Psoas muscle (tissue), 8 donors: Measurements from ENCODE around the gene PSMB9. TPM values are rescaled to one million over a fixed set of nuclear protein-coding genes. Genes with fewer than 3 reads are reported as not detected.
A peak's percentile ranks its signal among the peaks of the same experiment; 100 is the strongest.

ENCODE experiments used
- ATAC-seq, 4 donors: fragments of 200-7000 bp; cut with Tn5 transposase; one replicate each; pipeline ENCODE4 v1.9.1; 2020; ENCODE audit warnings: moderate library complexity in 3 of 4, mild to moderate bottlenecking in 2 of 4
- DNase-seq, 2 donors: peaks; one replicate each; pipeline ENCODE4 v3.0.0-alpha.2; 2020
- H3K27ac ChIP-seq: fragments of 200-600 bp; one replicate; pipeline ENCODE4 v1.8.0; 2022
- H3K27me3 ChIP-seq, 3 donors: fragments of 200-600 bp in 1 of 3; one replicate each; pipeline versions ENCODE4 v1.6.1 to v1.8.0; 2013 to 2022; ENCODE audit warnings: low read length in 2 of 3, mild to moderate bottlenecking in 2 of 3, moderate library complexity in 1 of 3; ENCODE audit not compliant: insufficient read depth in 3 of 3
- H3K36me3 ChIP-seq, 2 donors: fragments of 200-600 bp in 1 of 2; one replicate each; pipeline versions ENCODE4 v1.6.1 to v1.8.0; 2013 to 2022; ENCODE audit warnings: low read depth in 1 of 2, mild to moderate bottlenecking in 1 of 2, moderate library complexity in 1 of 2; ENCODE audit not compliant: insufficient read depth in 1 of 2
- H3K4me1 ChIP-seq: fragments of 200-600 bp; one replicate; pipeline ENCODE4 v1.8.0; 2022
- H3K4me3 ChIP-seq: fragments of 200-600 bp; one replicate; pipeline ENCODE4 v1.8.0; 2022; ENCODE audit warnings: mild to moderate bottlenecking
- H3K9me3 ChIP-seq: fragments of 200-600 bp; one replicate; pipeline ENCODE4 v1.8.0; 2022
- WGBS, 3 donors: extraction: QIAGEN DNeasy Blood & Tissue Kit; methylation state at CpG; one replicate each; pipeline versions ENCODE4 v1.1.6 to v1.1.7; 2013; 5-methylcytosine and 5-hydroxymethylcytosine counted together
- intact Hi-C, 2 donors: fragments of 100-400 bp; cut with DNase I; formaldehyde crosslinking; loops; one replicate each; pipeline versions ENCODE4 v1.11.0 to v1.14.2; 2022
- polyA plus RNA-seq, 3 donors: library from polyadenylated mRNA; stranded (reverse); fragments of 200-250 nt; gene quantifications; one replicate each; pipeline ENCODE4 v1.2.3, GENCODE V29; 2013
- total RNA-seq, 4 donors: library from RNA; stranded (reverse); fragmentation: NEBNext Ultra II Directional in 2 of 4; extraction: Animal tissue kit (Norgen Biotek cat#: 25700) in 2 of 4; gene quantifications; one replicate each; pipeline versions ENCODE4 v1.2.1 to v1.2.4, GENCODE V29; 2021 to 2023
- TF ChIP-seq, protein P1 (sequence below): fragments of 200-600 bp; IDR thresholded peaks from one replicate; pipeline ENCODE4 v1.8.0; 2022; ENCODE audit warnings: antibody characterized with exemption
- donor health status: healthy with polysubstance abuse.
- donor health status: DM: no; HTN: no; CAD: no; lungs with moderate emphysema.
- donor health status: Bipolar disorder and iron deficiency.
- donor health status: healthy.
- donor health status: DM: yes; HTN: yes; CAD: no.
- donor health status: DM: no; HTN: no; CAD: no.
- donor health status: DM: no; HTN: no; CAD: no.
- donor health status: DM: yes; HTN: yes; CAD: no.

PSMB9 gene
- total and polyA plus RNA-seq, 7 donors = 6.6 to 18.0 (median 10.1) TPM

DNA sequence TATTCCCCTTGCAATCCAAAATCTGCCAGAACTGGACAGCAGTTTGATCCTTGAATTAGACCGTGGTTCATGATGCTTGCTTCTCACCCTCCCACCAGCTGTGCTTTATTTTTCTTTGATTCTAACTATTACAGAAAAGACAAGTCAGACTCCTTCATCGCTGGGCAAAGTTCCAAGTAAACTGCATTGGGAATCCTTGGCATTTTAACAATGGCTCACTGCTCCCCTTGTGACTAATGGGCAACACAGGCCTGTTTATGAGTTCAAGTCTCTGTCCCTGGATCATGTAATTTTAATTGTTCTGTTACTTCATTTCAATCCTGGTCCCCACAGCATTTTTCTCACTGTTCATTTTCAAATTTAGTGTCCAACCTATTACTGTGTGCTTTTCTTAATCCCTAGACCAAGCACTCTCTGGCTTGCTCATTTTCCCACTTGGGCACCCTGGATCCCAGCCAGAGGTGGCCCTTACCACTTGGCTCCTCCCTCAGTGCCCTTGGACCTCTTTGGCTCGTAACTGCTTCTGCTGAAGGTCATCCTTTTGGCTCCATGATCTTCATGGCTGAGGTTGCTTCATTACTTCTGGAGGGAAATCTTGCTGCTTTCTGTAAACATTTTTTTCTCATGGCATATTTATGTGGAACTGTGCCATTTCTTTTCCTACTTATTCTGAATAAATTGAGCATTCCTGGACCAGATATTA is 32.8 kb downstream of the PSMB9 start:
- no peaks in the 10 kb centered on the region for H3K36me3 ChIP-seq
- intact Hi-C loops = loop anchor here (2.0 to 5.0 kb wide), 4 partner anchors 45 to 98 kb away; partner anchors contain the start of gene HLA-DMA (in 1 of the 2)
- ATAC-seq (no peak), DNase-seq (peak in 1 of 2 donors; percentile 27)
- no peaks in the 10 kb centered on the region for H3K27me3 ChIP-seq
- TF ChIP-seq, protein P1, sequence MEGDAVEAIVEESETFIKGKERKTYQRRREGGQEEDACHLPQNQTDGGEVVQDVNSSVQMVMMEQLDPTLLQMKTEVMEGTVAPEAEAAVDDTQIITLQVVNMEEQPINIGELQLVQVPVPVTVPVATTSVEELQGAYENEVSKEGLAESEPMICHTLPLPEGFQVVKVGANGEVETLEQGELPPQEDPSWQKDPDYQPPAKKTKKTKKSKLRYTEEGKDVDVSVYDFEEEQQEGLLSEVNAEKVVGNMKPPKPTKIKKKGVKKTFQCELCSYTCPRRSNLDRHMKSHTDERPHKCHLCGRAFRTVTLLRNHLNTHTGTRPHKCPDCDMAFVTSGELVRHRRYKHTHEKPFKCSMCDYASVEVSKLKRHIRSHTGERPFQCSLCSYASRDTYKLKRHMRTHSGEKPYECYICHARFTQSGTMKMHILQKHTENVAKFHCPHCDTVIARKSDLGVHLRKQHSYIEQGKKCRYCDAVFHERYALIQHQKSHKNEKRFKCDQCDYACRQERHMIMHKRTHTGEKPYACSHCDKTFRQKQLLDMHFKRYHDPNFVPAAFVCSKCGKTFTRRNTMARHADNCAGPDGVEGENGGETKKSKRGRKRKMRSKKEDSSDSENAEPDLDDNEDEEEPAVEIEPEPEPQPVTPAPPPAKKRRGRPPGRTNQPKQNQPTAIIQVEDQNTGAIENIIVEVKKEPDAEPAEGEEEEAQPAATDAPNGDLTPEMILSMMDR = no peak
- no peak overlapping the region for H3K4me3 ChIP-seq
- H3K9me3 ChIP-seq = no peaks in the 10 kb centered on the region
- no peaks in the 10 kb centered on the region for H3K4me1 ChIP-seq
- H3K27ac ChIP-seq = no peak overlapping the region
- 22 to 40% (median 29%) methylated on average over 3 of the region's 3 CpGs for WGBS, 3 donors

DNA sequence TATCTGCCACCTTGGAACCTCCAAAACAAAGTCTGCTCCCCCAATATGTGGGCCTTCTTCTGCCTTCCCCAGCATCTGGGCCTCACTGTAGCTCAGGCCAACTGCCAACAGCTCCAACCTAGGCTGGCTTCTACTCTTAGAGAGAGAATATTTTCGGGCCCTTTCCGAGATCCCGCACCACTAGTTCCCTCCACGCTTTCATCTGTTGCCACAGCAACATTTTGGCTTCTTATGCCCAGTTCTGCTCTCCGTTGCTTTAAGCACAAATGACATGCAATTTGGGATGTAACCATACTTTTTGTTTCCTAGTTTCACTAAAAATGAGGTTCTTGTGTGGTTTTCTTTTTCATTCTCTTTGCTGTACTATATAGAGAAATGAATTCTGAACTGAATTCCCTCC is 33.6 kb downstream of the PSMB9 start:
- no peaks in the 10 kb centered on the region for H3K4me1 ChIP-seq
- no peak overlapping the region for H3K4me3 ChIP-seq
- DNase-seq (no peak), ATAC-seq (no peak)
- TF ChIP-seq, protein P1 = no peak
- H3K27ac ChIP-seq = no peak overlapping the region
- intact Hi-C loops = loop anchor here (2.0 to 5.0 kb wide), 4 partner anchors 45 to 97 kb away; partner anchors contain the start of gene HLA-DMA (in 1 of the 2)
- no peaks in the 10 kb centered on the region for H3K27me3 ChIP-seq
- H3K9me3 ChIP-seq = no peaks in the 10 kb centered on the region
- WGBS, 3 donors = 59 to 76% (median 63%) methylated on average over 5 of the region's 5 CpGs
- H3K36me3 ChIP-seq = no peaks in the 10 kb centered on the region

DNA sequence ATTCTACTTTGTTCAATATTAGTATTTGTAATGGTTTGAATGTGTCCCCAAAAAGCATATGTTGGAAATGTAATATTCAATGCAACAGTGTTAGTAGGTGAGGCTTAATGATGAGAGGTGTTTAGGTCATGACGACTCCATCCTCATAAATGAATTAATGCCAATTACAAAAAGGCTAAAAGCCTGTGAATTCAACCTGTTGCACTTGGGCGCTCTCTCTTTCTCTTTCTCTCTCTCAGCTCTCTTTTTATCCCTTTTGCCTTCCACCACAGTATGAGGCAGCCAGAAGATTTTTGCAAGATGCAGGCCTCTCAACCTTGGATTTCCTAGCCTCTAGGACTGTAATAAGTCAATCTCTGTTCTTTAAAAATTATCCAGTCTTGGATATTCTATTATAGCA is 34.6 kb downstream of the PSMB9 start:
- no peak for DNase-seq
- H3K4me1 ChIP-seq = no peaks in the 10 kb centered on the region
- no peaks in the 10 kb centered on the region for H3K27me3 ChIP-seq
- WGBS, 3 donors = 94 to 98% (median 94%) methylated on average over 2 of the region's 2 CpGs
- no peaks in the 10 kb centered on the region for H3K9me3 ChIP-seq
- ATAC-seq = no peak
- H3K36me3 ChIP-seq = no peaks in the 10 kb centered on the region
- H3K27ac ChIP-seq = no peak overlapping the region
- intact Hi-C loops = loop anchor here (5.0 kb wide), 3 partner anchors 44 to 64 kb away; partner anchors contain the start of gene HLA-DMA (in 1 of the 2)
- TF ChIP-seq, protein P1 = no peak
- H3K4me3 ChIP-seq = no peak overlapping the region

DNA sequence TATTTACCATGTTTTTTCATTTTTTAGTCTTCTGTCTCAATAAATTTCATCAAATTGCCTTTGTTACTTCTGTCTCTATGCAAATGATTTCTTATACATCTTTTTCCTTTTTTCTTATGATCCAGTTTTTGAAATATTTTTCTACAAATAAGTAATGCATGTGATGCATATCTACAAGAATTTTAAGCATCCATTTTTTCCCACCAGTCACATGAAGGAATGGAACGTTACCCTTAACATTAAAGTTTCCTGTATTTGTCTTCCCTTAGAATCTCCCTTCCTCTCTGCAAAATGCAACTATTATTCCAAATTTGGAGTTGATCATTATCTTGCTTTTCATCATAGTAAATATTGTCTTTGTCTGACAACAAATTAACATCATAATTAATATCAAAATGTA is 35.5 kb downstream of the PSMB9 start:
- intact Hi-C loops = loop anchor here (5.0 kb wide), 3 partner anchors 43 to 63 kb away; partner anchors contain the start of gene HLA-DMA (in 1 of the 2)
- no peaks in the 10 kb centered on the region for H3K9me3 ChIP-seq
- TF ChIP-seq, protein P1 = no peak
- no peaks in the 10 kb centered on the region for H3K4me1 ChIP-seq
- ATAC-seq (no peak), DNase-seq (no peak)
- no peaks in the 10 kb centered on the region for H3K36me3 ChIP-seq
- 72 to 83% (median 78%) methylated on average over 1 of the region's 1 CpG for WGBS, 3 donors
- H3K27ac ChIP-seq = no peak overlapping the region
- no peak overlapping the region for H3K4me3 ChIP-seq
- no peaks in the 10 kb centered on the region for H3K27me3 ChIP-seq
